Activated CD8-positive, alpha-beta T cell treated with anti-CD3 and anti-CD28 coated beads, Interleukin-2, amount 10 ng/mL, durations not matched to agents 7 days and 5 days (primary cell): ENCODE results near the gene FHAD1. TPM values are rescaled to one million over a fixed set of nuclear protein-coding genes. Genes with fewer than 3 reads are reported as not detected.

Experiments used
- ATAC-seq: fragments of 150-1000 bp; cut with Tn5 transposase; one replicate; pipeline ENCODE4 v1.10.0; 2021; ENCODE audit warnings: moderate library complexity
- CTCF ChIA-PET: fragments of 350-600 bp; sonication (Branson Sonifier 250); formaldehyde crosslinking; loops from one replicate; lab custom pipeline; 2021; ENCODE audit warnings: antibody characterized with exemption; lab: Charles Lee
- POLR2A ChIA-PET: fragments of 350-600 bp; sonication (Branson Sonifier 250); formaldehyde crosslinking; loops from one replicate; lab custom pipeline; 2021; ENCODE audit warnings: antibody characterized with exemption; lab: Charles Lee
- DNase-seq: peaks from one replicate; pipeline ENCODE4 v3.0.0-alpha.2; 2020
- H3K27ac Mint-ChIP-seq: one replicate; pipeline ENCODE4 v1.8.0; 2021; ENCODE audit warnings: mild to moderate bottlenecking, mixed read lengths
- H3K27me3 Mint-ChIP-seq: one replicate; pipeline ENCODE4 v1.8.0; 2021; ENCODE audit warnings: low read depth, mixed read lengths
- H3K36me3 Mint-ChIP-seq: one replicate; pipeline ENCODE4 v1.8.0; 2021; ENCODE audit warnings: low read depth, mixed read lengths
- H3K4me1 Mint-ChIP-seq: one replicate; pipeline ENCODE4 v1.8.0; 2021; ENCODE audit warnings: low read depth, mixed read lengths
- H3K4me3 Mint-ChIP-seq: one replicate; pipeline ENCODE4 v1.8.0; 2021; ENCODE audit warnings: mild to moderate bottlenecking, mixed read lengths
- H3K9me3 Mint-ChIP-seq: one replicate; pipeline ENCODE4 v1.8.0; 2022; ENCODE audit warnings: mixed read lengths; ENCODE audit not compliant: insufficient read depth
- total RNA-seq, 2 experiments: library from RNA; stranded (reverse); gene quantifications; one replicate each; pipeline ENCODE4 v1.2.3, GENCODE V29; 2021

Gene FHAD1
- total RNA-seq, 2 experiments from 2014 or later = 0.21 to 0.55 TPM

DNA sequence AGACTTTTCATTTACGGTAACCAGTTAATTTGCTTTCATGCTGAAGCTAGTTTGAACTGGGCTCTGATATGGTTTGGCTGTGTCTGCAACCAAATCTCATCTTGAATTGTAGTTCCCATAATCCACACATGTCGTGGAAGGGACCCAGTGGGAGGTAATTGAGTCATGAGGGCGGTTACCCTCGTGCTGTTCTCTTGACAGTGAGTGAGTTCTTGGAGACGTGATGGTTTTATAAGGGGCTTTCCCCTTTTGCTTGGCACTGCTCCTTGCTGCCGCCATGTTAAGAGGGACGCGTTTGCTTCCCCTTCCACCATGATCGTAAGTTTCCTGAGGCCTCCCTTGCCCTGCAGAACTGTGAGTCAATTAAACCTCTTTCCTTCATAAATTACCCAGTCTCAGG is 10.3 kb upstream of the FHAD1 start:
- POLR2A ChIA-PET = no interaction called here
- H3K36me3 Mint-ChIP-seq = no peaks in the 10 kb centered on the region
- peaks cover 31% of the 10 kb centered on the region for H3K27me3 Mint-ChIP-seq
- H3K4me3 Mint-ChIP-seq = no peak overlapping the region
- no peak overlapping the region for H3K27ac Mint-ChIP-seq
- H3K9me3 Mint-ChIP-seq = no peaks in the 10 kb centered on the region
- CTCF ChIA-PET = no interaction called here
- DNase-seq = no peak
- H3K4me1 Mint-ChIP-seq = peaks cover 9% of the 10 kb centered on the region
- ATAC-seq = no peak

DNA sequence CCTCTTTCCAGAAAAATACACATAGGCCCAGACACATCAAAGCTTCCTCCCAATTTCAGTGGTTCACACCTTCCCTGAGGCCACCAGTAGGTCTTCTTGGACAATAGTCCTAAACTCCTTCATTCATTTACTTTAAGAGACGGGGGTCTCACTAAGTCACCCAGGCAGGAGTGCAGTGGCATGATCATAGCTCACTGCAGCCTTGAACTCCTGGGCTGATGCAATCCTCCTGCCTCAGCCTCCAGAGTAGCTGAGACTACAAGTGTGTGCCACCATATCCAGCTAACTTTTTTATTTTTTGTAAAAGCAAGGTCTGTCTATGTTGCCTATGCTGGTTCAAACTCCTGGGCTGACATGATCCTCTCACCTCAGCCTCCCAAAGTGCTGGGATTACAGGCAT is 8.2 kb upstream of the FHAD1 start:
- ATAC-seq = no peak
- H3K4me3 Mint-ChIP-seq = no peak overlapping the region
- H3K4me1 Mint-ChIP-seq = no peaks in the 10 kb centered on the region
- CTCF ChIA-PET = interaction anchor here (0.9 to 1.2 kb wide), 3 partner anchors 53 to 110 kb away, joined by 3 to 4 read pairs (median 3); no protein-coding TSS in a partner anchor
- DNase-seq = no peak
- H3K9me3 Mint-ChIP-seq = no peaks in the 10 kb centered on the region
- POLR2A ChIA-PET = no interaction called here
- no peaks in the 10 kb centered on the region for H3K36me3 Mint-ChIP-seq
- H3K27me3 Mint-ChIP-seq = peaks cover 45% of the 10 kb centered on the region
- H3K27ac Mint-ChIP-seq = no peak overlapping the region

DNA sequence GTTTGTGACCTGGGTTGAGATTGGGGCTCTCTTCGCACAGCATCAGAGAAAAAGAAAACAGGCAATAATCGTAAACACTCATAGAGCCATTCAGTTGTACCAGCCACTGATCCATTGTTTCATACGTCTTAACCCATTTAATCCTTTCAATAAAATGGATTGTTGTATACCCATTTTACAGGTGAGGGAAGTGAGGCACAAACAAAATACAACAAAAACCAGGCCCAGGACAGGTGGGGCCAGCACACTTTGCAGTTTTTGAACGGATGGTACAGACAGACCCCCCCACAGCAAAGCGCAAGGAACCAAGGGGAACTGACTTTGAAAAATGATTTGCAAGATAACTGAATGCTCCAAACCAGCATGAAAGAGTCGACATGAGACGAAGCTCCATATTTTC is 4.3 kb upstream of the FHAD1 start:
- DNase-seq = no peak
- no peak overlapping the region for H3K4me3 Mint-ChIP-seq
- no peak overlapping the region for H3K27ac Mint-ChIP-seq
- peaks cover 10% of the 10 kb centered on the region for H3K36me3 Mint-ChIP-seq
- H3K9me3 Mint-ChIP-seq = peaks cover 8% of the 10 kb centered on the region
- peaks cover 52% of the 10 kb centered on the region for H3K27me3 Mint-ChIP-seq
- ChIA-PET CTCF (no interaction called here), POLR2A (no interaction called here)
- ATAC-seq = no peak
- peaks cover 17% of the 10 kb centered on the region for H3K4me1 Mint-ChIP-seq

DNA sequence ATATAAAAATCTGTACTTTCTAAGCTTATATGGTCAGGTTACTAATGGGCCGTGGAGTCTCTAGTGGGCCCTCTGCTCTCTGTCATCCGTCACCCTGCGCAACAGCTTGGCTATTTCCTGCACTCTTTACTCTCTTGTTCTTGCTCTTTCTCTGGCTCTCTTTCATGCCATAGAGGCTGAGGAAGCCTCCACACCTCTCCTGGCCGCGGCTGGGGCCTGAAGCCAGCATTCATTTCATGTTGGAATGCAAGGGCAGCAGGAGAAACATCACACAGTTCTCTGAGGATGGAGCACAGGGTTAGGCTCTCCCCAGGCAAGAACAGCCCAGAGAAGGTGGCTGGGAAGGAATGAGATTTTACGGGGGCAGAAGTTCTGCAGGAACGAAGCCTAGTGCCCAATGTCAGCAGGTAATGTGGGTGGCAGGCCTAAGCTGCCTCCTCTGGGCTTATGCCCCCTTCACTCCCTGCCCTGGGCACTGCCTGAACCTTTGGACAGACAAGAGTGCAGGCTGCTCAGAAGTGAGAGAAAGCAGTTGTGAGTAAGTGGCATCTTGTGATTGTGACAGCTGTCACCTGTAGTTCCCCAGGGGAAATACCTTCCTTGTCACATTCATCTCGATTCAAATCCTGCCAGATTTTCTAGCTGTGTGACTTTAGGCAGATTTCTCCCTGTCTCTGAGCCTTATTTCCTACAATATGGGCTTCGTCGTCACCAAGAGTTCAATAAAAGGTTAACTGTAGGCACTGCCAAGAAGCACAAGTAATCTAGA is 3.6 kb upstream of the FHAD1 start:
- Mint-ChIP-seq H3K36me3 (peaks cover 10% of the 10 kb centered on the region), H3K9me3 (peaks cover 8% of the 10 kb centered on the region), H3K4me1 (peaks cover 24% of the 10 kb centered on the region), H3K27me3 (peaks cover 52% of the 10 kb centered on the region), H3K4me3 (no peak overlapping the region), H3K27ac (no peak overlapping the region)
- CTCF ChIA-PET = interaction anchor here (1.1 kb wide), 1 partner anchor 115 kb away, joined by 3 read pairs; no protein-coding TSS in a partner anchor
- POLR2A ChIA-PET = no interaction called here
- DNase-seq (no peak), ATAC-seq (no peak)

DNA sequence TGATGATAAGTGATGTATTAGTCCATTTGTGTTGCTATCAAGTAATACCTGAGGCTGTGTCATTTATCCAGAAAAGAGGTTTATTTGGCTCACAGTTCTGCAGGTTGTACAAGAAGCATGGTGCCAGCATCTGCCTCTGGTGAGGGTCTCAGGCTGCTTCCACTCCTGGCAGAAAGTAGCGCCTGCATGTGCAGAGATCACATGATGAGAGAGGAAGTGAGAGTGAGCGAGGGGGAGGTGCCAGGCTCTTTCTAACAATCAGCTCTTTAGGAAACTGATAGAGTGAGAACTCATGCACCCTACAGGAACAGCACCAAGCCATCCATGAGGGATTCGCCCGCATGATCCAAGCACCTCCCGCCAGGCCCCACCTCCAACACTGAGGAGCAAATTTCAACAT is 2.2 kb upstream of the FHAD1 start:
- Mint-ChIP-seq H3K36me3 (peaks cover 16% of the 10 kb centered on the region), H3K27me3 (peaks cover 53% of the 10 kb centered on the region), H3K9me3 (peaks cover 8% of the 10 kb centered on the region), H3K4me3 (no peak overlapping the region), H3K27ac (no peak overlapping the region), H3K4me1 (peaks cover 38% of the 10 kb centered on the region)
- ATAC-seq (no peak), DNase-seq (no peak)
- POLR2A ChIA-PET = no interaction called here
- CTCF ChIA-PET = no interaction called here

DNA sequence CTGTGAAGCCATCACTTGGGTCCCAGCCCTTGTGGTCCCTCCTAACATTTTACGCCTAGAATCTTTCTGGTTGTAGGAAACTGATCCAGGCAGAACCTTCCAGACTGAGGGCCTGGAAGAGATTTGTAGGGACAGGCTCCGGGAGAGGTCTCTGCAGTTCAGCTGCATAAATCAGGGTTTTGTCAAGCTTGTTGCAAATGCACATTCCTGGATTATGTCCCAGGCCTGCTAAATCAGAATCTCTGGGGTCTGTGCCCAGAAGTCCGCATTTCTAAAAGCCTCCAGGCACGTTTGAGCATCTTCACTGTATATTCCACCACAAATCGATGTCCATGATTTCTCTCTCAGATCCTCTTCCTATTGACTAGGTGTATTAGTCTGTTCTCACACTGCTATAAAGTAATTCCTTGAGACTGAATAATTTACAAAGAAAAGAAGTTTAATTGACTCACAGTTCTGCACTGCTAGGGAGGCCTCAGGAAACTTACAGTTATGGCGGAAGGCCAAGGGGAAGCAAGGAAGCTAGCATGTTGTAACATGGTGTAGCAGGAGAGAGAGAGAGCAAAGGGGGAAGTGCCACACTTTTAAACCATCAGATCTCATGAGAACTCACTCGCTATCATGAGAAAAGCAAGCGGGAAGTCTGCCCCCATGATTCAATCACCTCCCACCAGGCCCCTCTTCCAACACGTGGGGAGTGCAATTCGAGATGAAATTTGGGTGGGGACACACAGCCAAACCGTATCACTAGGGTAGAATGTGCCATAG is 1.2 kb upstream of the FHAD1 start:
- peaks cover 22% of the 10 kb centered on the region for H3K36me3 Mint-ChIP-seq
- ChIA-PET POLR2A (no interaction called here), CTCF (interaction anchor here (0.6 kb wide), 1 partner anchor 1098 kb away, joined by 3 read pairs; no protein-coding TSS in a partner anchor)
- no peak overlapping the region for H3K27ac Mint-ChIP-seq
- peaks cover 8% of the 10 kb centered on the region for H3K9me3 Mint-ChIP-seq
- H3K4me1 Mint-ChIP-seq = peaks cover 45% of the 10 kb centered on the region
- ATAC-seq (no peak), DNase-seq (no peak)
- no peak overlapping the region for H3K4me3 Mint-ChIP-seq
- H3K27me3 Mint-ChIP-seq = peaks cover 57% of the 10 kb centered on the region

DNA sequence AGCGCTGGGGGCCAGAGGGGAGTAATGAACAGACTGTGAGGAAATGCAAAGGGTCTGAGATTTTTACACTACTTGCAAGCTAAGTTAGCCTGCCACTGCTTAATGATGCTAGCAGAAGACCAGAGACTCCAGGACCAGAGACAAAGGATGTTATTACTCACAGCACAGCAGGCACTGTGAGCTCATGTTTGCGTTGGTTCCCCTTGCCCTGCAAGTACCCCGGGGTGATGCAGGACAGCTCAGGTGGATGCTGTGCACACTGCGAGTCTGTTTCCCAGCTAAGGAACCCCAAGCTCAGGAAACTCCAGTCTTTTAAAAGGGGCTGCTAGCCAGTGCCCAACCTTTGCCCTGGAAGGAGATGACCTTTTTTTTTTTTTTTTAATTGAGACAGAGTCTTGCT is 1.2 kb downstream of the FHAD1 start:
- Mint-ChIP-seq H3K36me3 (peaks cover 25% of the 10 kb centered on the region), H3K9me3 (peaks cover 8% of the 10 kb centered on the region), H3K4me3 (no peak overlapping the region), H3K27ac (peak overlapping the region; percentile 68), H3K4me1 (peaks cover 68% of the 10 kb centered on the region), H3K27me3 (peaks cover 53% of the 10 kb centered on the region)
- ATAC-seq = no peak
- ChIA-PET CTCF (interaction anchor here (0.6 to 2.1 kb wide), 3 partner anchors 13 to 112 kb away, joined by 3 to 9 read pairs (median 3); no protein-coding TSS in a partner anchor), POLR2A (interaction anchor here (0.8 to 1.3 kb wide), 3 partner anchors 11 to 16 kb away, joined by 3 read pairs; no protein-coding TSS in a partner anchor)
- no peak for DNase-seq

DNA sequence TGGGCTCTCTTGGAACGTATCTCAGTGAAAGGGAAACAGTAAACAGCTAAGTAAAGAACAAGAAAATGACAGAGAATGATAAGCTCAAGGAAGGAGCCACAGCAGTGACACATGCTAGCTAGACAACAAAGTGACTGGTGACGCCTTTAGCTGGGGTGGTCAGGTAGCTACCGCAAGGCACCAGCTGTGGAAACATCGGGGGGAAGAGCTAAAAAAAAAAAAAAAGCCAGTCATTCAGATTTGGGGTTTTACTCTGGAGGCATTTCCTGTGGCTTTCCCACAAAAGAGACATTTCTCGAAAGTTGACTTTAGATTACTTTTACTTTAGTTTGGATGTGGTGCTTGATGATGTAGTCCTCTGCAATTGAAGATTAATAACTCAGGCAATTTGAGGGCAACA is 2.1 kb downstream of the FHAD1 start:
- H3K4me3 Mint-ChIP-seq = peak overlapping the region; percentile 61
- peak overlapping the region; percentile 86 for H3K27ac Mint-ChIP-seq
- peaks cover 76% of the 10 kb centered on the region for H3K4me1 Mint-ChIP-seq
- peaks cover 25% of the 10 kb centered on the region for H3K36me3 Mint-ChIP-seq
- ATAC-seq (peak; percentile 86), DNase-seq (peak; percentile 90)
- CTCF ChIA-PET = interaction anchor here (0.6 to 2.1 kb wide), 4 partner anchors 9 to 23 kb away, joined by 3 to 9 read pairs (median 3); no protein-coding TSS in a partner anchor
- H3K27me3 Mint-ChIP-seq = peaks cover 48% of the 10 kb centered on the region
- POLR2A ChIA-PET = interaction anchor here (1.3 kb wide), 1 partner anchor 12 kb away, joined by 3 read pairs; no protein-coding TSS in a partner anchor
- peaks cover 8% of the 10 kb centered on the region for H3K9me3 Mint-ChIP-seq

DNA sequence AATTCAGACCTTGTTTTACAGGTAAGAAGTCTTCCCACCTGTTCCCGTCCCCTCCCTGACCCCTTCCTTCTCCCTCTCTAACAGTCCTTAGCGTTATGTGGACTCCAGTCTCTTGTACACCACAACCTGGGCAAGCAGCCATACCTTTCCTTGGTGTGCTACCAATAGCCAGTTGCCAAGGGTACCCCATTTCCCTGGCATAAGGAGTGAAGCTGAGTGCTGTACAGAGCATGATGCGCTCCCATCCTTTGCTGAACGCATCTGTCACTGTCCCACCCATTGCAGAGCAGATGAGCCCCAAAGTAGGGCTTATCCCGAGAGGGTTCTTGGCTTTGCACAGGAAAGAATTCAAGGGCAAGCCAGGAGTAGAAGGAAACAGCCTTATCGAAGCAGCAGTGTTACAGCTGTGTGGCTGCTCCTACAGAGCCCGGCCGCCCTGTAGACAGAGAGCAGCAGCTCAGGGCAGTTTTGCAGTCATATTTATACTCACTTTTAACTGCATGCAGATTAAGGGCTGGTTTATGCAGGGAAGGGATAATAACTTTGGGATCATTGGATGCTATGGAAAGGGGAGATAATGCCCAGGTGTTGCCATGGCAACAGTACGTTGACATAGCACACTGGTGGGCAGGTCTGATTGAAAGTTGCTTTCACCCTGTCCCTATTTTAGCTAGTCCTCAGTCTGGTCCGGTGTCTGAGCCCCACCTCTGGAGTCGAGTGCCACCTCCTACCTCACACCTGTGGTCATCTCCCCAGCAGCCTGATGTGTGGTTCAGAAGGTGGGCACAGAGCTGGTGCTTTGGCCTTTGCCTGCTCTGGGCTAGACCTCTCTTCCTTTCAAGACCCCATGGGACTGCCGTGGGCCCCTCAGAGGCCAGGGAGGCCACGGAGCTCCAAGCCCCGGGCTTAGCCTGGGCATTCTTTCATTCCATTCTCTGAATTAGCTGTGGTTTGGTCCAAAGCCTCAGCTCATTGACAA is 5.1 kb downstream of the FHAD1 start:
- POLR2A ChIA-PET = interaction anchor here (0.6 to 1.3 kb wide), 3 partner anchors 21 to 262 kb away, joined by 3 to 4 read pairs (median 3); no protein-coding TSS in a partner anchor
- Mint-ChIP-seq H3K4me3 (peak overlapping the region; percentile 27), H3K27me3 (peaks cover 29% of the 10 kb centered on the region), H3K36me3 (peaks cover 18% of the 10 kb centered on the region), H3K27ac (peak overlapping the region; percentile 69), H3K4me1 (peaks cover 67% of the 10 kb centered on the region), H3K9me3 (no peaks in the 10 kb centered on the region)
- CTCF ChIA-PET = interaction anchor here (1.0 to 1.5 kb wide), 4 partner anchors 9 to 21 kb away, joined by 3 to 6 read pairs (median 4); no protein-coding TSS in a partner anchor
- DNase-seq (no peak), ATAC-seq (peak; percentile 6)

DNA sequence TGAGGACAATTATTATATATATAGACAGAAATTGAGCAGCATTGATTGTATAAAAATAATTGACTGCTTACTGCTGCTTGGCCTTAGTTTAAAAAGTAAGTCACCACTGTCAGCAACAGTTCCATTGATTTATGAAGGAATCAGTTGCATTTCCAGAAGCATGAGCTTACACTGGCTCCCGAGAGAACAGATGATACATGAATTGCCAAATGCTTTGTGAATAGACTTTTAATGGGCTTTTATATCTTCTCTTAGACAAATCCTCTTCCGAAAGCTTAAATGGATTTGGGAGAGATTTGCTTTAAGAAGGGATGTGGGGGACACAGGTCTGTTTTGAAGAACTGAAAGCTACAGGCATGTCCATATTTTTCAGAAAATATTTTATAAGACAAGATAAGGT is 7.5 kb downstream of the FHAD1 start:
- Mint-ChIP-seq H3K27ac (no peak overlapping the region), H3K36me3 (peaks cover 11% of the 10 kb centered on the region), H3K9me3 (no peaks in the 10 kb centered on the region), H3K27me3 (peaks cover 32% of the 10 kb centered on the region), H3K4me3 (no peak overlapping the region), H3K4me1 (peaks cover 49% of the 10 kb centered on the region)
- CTCF ChIA-PET = interaction anchor here (0.9 to 1.5 kb wide), 3 partner anchors 18 to 126 kb away, joined by 3 to 5 read pairs (median 3); no protein-coding TSS in a partner anchor
- POLR2A ChIA-PET = interaction anchor here (0.6 kb wide), 1 partner anchor 35 kb away, joined by 3 read pairs; no protein-coding TSS in a partner anchor
- no peak for DNase-seq
- no peak for ATAC-seq
